Measurements from ENCODE around the gene CLEC4G.
"Not testable (repeated sequence)": the region's sequence is repeated elsewhere in the genome, so short reads cannot be mapped to it uniquely, and the experiment has no call there.

CLEC4G gene

DNA sequence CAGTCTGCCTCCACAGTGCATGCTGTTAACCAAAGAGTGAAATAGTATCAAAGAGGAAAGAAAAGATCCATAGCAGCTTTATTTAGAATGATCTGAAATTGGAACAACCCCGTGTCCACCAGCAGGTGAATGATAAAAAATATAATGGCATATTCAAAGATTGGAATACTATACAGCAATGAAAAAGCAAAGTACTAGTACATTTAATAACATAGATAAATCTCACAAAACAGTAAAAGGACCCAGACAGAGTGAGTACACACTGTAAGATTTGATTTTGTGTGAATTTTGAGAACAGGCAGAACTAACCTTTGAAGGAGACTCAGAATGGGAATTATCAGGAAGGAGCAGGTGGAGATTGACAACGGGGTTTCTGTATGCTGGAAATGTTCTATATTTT lies 16.3 kb upstream of the CLEC4G start:
- H3K4me3 ChIP-seq (ENCODE audit: low read depth, low read length): no peak overlapping the region
- DNase-seq (ENCODE audit: low read depth): no peak
- TF ChIP-seq, protein P1, sequence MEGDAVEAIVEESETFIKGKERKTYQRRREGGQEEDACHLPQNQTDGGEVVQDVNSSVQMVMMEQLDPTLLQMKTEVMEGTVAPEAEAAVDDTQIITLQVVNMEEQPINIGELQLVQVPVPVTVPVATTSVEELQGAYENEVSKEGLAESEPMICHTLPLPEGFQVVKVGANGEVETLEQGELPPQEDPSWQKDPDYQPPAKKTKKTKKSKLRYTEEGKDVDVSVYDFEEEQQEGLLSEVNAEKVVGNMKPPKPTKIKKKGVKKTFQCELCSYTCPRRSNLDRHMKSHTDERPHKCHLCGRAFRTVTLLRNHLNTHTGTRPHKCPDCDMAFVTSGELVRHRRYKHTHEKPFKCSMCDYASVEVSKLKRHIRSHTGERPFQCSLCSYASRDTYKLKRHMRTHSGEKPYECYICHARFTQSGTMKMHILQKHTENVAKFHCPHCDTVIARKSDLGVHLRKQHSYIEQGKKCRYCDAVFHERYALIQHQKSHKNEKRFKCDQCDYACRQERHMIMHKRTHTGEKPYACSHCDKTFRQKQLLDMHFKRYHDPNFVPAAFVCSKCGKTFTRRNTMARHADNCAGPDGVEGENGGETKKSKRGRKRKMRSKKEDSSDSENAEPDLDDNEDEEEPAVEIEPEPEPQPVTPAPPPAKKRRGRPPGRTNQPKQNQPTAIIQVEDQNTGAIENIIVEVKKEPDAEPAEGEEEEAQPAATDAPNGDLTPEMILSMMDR (IDR thresholded peaks at IDR 0.05; ENCODE audit: insufficient read depth, low read depth, low read length, missing control alignments): no peak

DNA sequence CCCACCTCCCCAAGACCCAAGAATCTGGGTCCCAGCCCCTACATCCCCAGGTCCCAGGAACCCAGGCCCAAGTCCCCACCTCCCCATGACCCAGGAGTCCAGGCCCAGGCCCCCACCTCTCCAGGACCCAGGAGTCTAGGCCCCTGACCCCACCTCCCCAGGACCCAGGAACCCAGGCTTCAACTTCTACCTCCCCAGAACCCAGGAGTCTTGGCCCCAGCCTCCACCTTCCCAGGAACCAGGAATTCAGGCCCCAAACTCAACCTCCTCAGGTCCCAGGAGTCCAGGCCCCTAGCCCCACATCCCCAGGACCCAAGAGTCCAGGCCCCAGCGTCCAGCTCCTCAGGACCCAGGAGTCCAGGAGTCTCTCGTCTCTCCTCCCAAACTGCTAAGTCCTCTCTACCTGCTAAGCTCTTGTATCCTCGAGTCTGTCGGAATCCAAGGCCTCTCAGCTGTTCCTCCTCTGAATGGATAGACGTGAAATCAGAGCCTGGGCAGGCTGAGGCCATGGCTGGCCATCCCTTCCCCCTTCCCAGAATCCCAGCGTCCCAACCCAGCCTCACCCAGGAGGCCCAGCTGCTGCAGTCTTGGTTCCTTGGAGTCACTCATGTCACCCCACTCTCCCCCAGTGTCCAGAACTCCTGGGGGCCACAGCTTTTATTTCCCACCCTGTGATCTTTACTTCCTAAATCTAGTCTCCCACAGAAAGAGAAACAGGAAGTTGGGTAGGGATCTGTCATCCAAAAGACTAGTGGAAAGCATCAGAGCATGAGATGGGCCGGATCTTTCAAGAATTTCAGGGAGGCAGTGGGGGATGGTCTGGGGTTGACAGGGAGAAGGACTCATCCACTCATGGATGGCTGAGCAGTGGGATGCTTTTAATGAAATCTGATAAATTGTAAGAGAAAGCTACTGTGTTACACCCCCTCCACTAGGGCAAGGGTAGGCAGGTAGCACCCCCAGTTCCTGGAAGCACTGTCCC lies 15.3 kb upstream of the CLEC4G start, which contains the start of gene CD209:
CD209 (minus strand) TSS at position 632 of the 982 bp plus-strand sequence; CDS start at position 609, 23 bp downstream.
- no peak within 1 kb of the TSS for H3K4me3 ChIP-seq (ENCODE audit: low read depth, low read length)
- no peak for DNase-seq (ENCODE audit: low read depth)
- TF ChIP-seq, protein P1 (IDR thresholded peaks at IDR 0.05; ENCODE audit: insufficient read depth, low read depth, low read length, missing control alignments): no peak

DNA sequence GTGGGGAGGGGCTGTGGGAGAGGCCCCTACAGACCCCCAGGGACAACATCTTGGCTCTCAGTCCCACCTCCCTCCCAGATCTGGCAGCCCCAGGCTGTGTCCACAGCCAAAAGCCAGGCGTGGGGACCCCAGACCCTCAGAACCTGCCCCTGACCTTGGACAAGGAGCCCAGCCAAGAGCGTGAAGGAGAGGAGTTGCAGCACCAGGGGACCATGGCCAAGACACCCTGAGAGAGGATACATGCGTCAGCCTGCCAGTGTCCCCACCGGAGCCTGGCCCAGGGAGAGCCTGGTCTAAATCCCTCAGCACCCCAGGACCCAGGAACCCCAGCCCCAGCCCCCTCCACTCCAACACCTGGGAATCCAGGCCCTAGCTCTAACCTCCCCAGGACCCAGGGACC lies 14.4 kb upstream of the CLEC4G start:
- DNase-seq (ENCODE audit: low read depth); H3K4me3 ChIP-seq (ENCODE audit: low read depth, low read length): not testable (repeated sequence)

DNA sequence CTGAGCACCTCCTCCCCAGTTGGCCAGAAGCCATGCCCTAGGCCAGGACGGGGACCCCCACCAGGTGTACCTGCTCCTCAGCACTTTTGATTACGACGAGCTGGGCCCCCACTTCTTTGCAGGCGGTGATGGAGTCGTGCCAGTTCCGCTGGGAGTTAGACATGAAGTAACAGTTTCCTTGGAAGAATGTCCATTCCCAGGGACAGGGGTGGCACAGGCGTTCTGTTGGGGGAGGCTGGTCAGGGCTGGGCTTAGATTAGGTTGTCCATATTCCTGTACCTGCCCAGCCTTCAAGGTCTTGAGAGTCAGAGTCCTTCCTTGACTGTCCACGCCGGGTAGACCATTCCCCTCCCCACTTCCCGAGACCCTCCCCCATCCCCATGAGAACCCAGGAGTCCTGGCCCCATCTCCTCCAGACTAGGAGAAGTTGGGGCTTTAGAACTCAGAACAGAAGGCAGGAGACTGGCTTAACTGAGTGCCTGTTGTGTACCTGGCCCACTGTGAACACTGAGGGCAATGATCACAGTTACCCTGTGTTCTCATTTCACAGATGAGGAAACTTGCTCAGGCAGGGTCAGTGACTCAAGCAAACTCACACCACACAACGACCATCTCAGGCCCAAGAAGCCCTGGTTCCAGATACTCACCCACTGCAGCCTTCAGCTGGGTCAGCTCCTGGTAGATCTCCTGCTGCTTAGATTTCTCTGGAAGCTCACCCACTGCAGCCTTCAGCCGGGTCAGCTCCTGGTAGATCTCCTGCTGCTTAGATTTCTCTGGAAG lies 13.2 kb upstream of the CLEC4G start:
- TF ChIP-seq, protein P1 (IDR thresholded peaks at IDR 0.05; ENCODE audit: insufficient read depth, low read depth, low read length, missing control alignments): no peak

DNA sequence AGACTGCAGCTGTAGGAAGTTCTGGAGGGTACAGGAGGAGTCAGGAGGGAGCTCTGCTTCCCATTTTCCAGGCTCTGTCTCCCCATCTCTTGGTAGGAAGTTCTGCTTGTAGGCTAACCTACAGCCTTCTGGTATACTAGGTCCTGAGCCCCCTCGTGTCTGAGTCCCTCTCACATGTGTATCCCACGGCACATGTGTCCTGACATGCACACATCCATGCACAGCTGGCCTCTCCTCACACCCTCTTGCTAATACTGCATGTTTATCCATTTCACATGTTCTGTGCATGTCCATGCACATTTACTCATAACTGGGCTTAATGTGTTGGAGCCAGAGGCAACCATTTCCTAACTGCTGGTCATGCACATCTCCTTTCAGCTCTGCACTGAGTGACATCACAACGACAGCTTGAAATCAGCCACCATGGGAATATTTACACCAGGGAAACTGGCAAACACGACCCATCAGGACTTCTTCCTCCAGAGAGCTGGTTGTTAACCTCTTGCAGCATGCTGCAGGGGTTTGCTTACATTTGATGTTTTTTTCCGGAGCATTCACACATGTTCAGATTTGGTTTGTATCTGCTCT lies 12.4 kb upstream of the CLEC4G start:
- H3K4me3 ChIP-seq (ENCODE audit: low read depth, low read length): peak overlapping the region; percentile 17
- TF ChIP-seq, protein P1 (IDR thresholded peaks at IDR 0.05; ENCODE audit: insufficient read depth, low read depth, low read length, missing control alignments): no peak
- DNase-seq (ENCODE audit: low read depth): peak; percentile 45

More for the DNA sequence above, 13.2 kb upstream of the CLEC4G start:
- H3K4me3 ChIP-seq (ENCODE audit: low read depth, low read length): no peak overlapping the region
- DNase-seq (ENCODE audit: low read depth): peak; percentile 19

DNA sequence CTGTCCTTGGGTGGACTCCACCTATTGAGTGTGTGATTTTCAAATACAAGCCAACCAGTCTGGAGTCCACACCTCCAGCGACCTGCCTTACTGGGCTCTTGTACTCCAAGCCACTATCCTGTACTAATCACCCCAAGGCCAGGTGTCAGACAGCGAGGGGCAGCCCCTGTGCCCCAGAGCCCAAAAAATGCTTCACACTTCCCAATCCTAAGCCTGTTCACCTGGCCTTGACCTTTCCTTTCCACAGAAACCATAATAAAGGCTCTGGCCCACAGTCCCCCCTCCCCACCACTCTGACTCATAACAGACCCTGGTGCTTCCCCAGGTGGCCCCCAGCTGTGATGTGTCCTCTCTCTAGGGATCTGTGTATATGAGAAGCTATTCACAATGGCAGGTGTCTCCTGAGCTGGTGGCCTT lies 11.5 kb upstream of the CLEC4G start:
- TF ChIP-seq, protein P1 (IDR thresholded peaks at IDR 0.05; ENCODE audit: insufficient read depth, low read depth, low read length, missing control alignments): no peak
- no peak overlapping the region for H3K4me3 ChIP-seq (ENCODE audit: low read depth, low read length)
- peak; percentile 88 for DNase-seq (ENCODE audit: low read depth)

DNA sequence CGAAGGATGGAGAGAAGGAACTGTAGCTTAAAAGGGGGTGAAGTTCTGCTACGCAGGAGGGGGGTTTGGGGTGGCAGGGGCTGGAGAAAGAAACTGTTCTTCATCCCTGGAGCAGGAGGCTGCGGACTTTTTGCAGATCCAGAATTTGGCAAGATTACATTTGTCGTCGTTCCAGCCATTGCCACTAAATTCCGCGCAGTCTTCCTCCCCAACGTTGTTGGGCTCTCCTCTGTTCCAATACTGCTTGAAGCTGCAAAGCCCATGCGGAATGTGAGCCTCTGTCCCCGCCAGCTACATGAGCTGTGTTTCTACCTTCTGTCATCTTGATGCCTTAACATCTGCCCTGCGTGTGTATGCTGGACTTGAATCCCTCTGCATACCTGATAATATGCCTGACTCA lies 11.1 kb upstream of the CLEC4G start:
- no peak for DNase-seq (ENCODE audit: low read depth)
- TF ChIP-seq, protein P1 (IDR thresholded peaks at IDR 0.05; ENCODE audit: insufficient read depth, low read depth, low read length, missing control alignments): no peak
- no peak overlapping the region for H3K4me3 ChIP-seq (ENCODE audit: low read depth, low read length)
